ENCODE measurements around the gene MBLAC1.

The MBLAC1 gene

GRCh38 chr7:100093925-100094486, 32.8 kb upstream of the MBLAC1 start:
- TF ChIP-seq POLR2AphosphoS5 (IDR thresholded peaks at IDR 0.05; ENCODE audit: low read depth, low read length) = peak; percentile 76; the same call in 1 of the 2 replicates
- no peak for TF ChIP-seq POU2F2 (IDR thresholded peaks at IDR 0.05; ENCODE audit: low read depth, low read length)
- TF ChIP-seq SPI1 (IDR thresholded peaks at IDR 0.05; ENCODE audit: low read depth, low read length) = no peak
- FAIRE-seq (no peak), DNase-seq (ENCODE audit: insufficient read length, low spot score) (no peak)

- no peak for FAIRE-seq
- no peak for DNase-seq (ENCODE audit: insufficient read length, low spot score)
- TF ChIP-seq POLR2AphosphoS5 (IDR thresholded peaks at IDR 0.05; ENCODE audit: low read depth, low read length) (peak; percentile 55), SPI1 (IDR thresholded peaks at IDR 0.05; ENCODE audit: low read depth, low read length) (no peak)
Measured at GRCh38 chr7:100095289-100095688, 31.5 kb upstream of the MBLAC1 start.

- no peak for DNase-seq (ENCODE audit: insufficient read length, low spot score)
- FAIRE-seq = no peak
- TF ChIP-seq POU2F2 (IDR thresholded peaks at IDR 0.05; ENCODE audit: low read depth, low read length) (no peak), PAX5 (IDR thresholded peaks at IDR 0.05; ENCODE audit: insufficient read depth, low read length, severe bottlenecking) (no peak), POLR2AphosphoS5 (IDR thresholded peaks at IDR 0.05; ENCODE audit: low read depth, low read length) (no peak), SPI1 (IDR thresholded peaks at IDR 0.05; ENCODE audit: low read depth, low read length) (no peak), POLR2A (IDR thresholded peaks at IDR 0.05; ENCODE audit: low read depth, low read length) (no peak), TAF1 (IDR thresholded peaks at IDR 0.05; ENCODE audit: low read depth, low read length) (no peak)
Measured at GRCh38 chr7:100095704-100096103, 31.1 kb upstream of the MBLAC1 start.

- no peak for TF ChIP-seq PAX5 (IDR thresholded peaks at IDR 0.05; ENCODE audit: insufficient read depth, low read length, severe bottlenecking)
- TF ChIP-seq POLR2A (IDR thresholded peaks at IDR 0.05; ENCODE audit: low read depth, low read length) = no peak; the same call in 1 of the 2 replicates
- TF ChIP-seq TAF1 (IDR thresholded peaks at IDR 0.05; ENCODE audit: low read depth, low read length) = no peak
- no peak for TF ChIP-seq SPI1 (IDR thresholded peaks at IDR 0.05; ENCODE audit: low read depth, low read length)
- no peak; the same call in 1 of the 2 replicates for TF ChIP-seq POLR2AphosphoS5 (IDR thresholded peaks at IDR 0.05; ENCODE audit: low read depth, low read length)
- TF ChIP-seq POU2F2 (IDR thresholded peaks at IDR 0.05; ENCODE audit: low read depth, low read length) = no peak
- no peak for DNase-seq (ENCODE audit: insufficient read length, low spot score)
- no peak for FAIRE-seq
Measured at GRCh38 chr7:100098913-100099312, 27.9 kb upstream of the MBLAC1 start.

- FAIRE-seq = no peak
- TF ChIP-seq PAX5 (IDR thresholded peaks at IDR 0.05; ENCODE audit: insufficient read depth, low read length, severe bottlenecking) = no peak
- TF ChIP-seq SPI1 (IDR thresholded peaks at IDR 0.05; ENCODE audit: low read depth, low read length) = no peak
- TF ChIP-seq POU2F2 (IDR thresholded peaks at IDR 0.05; ENCODE audit: low read depth, low read length) = no peak
- TF ChIP-seq TAF1 (IDR thresholded peaks at IDR 0.05; ENCODE audit: low read depth, low read length) = no peak
- no peak for TF ChIP-seq POLR2AphosphoS5 (IDR thresholded peaks at IDR 0.05; ENCODE audit: low read depth, low read length)
- TF ChIP-seq POLR2A (IDR thresholded peaks at IDR 0.05; ENCODE audit: low read depth, low read length) = no peak
- no peak for DNase-seq (ENCODE audit: insufficient read length, low spot score)
Measured at GRCh38 chr7:100099452-100099851, 27.3 kb upstream of the MBLAC1 start.

- peak; percentile 90 for FAIRE-seq
- TF ChIP-seq TAF1 (IDR thresholded peaks at IDR 0.05; ENCODE audit: low read depth, low read length) (peak; percentile 57; the same call in 1 of the 2 replicates), POU2F2 (IDR thresholded peaks at IDR 0.05; ENCODE audit: low read depth, low read length) (peak; percentile 23; the same call in 1 of the 2 replicates), POLR2A (IDR thresholded peaks at IDR 0.05; ENCODE audit: low read depth, low read length) (no peak), SPI1 (IDR thresholded peaks at IDR 0.05; ENCODE audit: low read depth, low read length) (peak; percentile 74)
- peak; percentile 94 for DNase-seq (ENCODE audit: insufficient read length, low spot score)
Measured at GRCh38 chr7:100100420-100101015, 26.2 kb upstream of the MBLAC1 start.

- DNase-seq (ENCODE audit: insufficient read length, low spot score) = peak; percentile 99
- peak; percentile 99 for FAIRE-seq
- peak; percentile 43; the same call in 1 of the 2 replicates for TF ChIP-seq TAF1 (IDR thresholded peaks at IDR 0.05; ENCODE audit: low read depth, low read length)
- TF ChIP-seq POU2F2 (IDR thresholded peaks at IDR 0.05; ENCODE audit: low read depth, low read length) = no peak; the same call in 1 of the 2 replicates
- TF ChIP-seq SPI1 (IDR thresholded peaks at IDR 0.05; ENCODE audit: low read depth, low read length) = no peak
- TF ChIP-seq POLR2A (IDR thresholded peaks at IDR 0.05; ENCODE audit: low read depth, low read length) = peak; percentile 79
- TF ChIP-seq POLR2AphosphoS5 (IDR thresholded peaks at IDR 0.05; ENCODE audit: low read depth, low read length) = peak; percentile 85
- TF ChIP-seq PAX5 (IDR thresholded peaks at IDR 0.05; ENCODE audit: insufficient read depth, low read length, severe bottlenecking) = peak; percentile 6
Measured at GRCh38 chr7:100101016-100101862, 25.5 kb upstream of the MBLAC1 start, which contains the start of the genes AP4M1 and MCM7. Gene AP4M1 (plus strand): TSS chr7:100101643. CDS start chr7:100101715, 72 bp downstream. Gene MCM7 (minus strand): TSS chr7:100101397. CDS start chr7:100101294, 103 bp downstream.

GRCh38 chr7:100102950-100103840, 23.6 kb upstream of the MBLAC1 start:
- no peak for TF ChIP-seq POLR2AphosphoS5 (IDR thresholded peaks at IDR 0.05; ENCODE audit: low read depth, low read length)
- no peak for TF ChIP-seq TAF1 (IDR thresholded peaks at IDR 0.05; ENCODE audit: low read depth, low read length)
- no peak for TF ChIP-seq PAX5 (IDR thresholded peaks at IDR 0.05; ENCODE audit: insufficient read depth, low read length, severe bottlenecking)
- TF ChIP-seq POU2F2 (IDR thresholded peaks at IDR 0.05; ENCODE audit: low read depth, low read length) = no peak
- no peak for TF ChIP-seq POLR2A (IDR thresholded peaks at IDR 0.05; ENCODE audit: low read depth, low read length)
- no peak for FAIRE-seq
- no peak for DNase-seq (ENCODE audit: insufficient read length, low spot score)

GRCh38 chr7:100105534-100105933, 21.2 kb upstream of the MBLAC1 start:
- FAIRE-seq = no peak
- TF ChIP-seq TAF1 (IDR thresholded peaks at IDR 0.05; ENCODE audit: low read depth, low read length) (no peak), POLR2AphosphoS5 (IDR thresholded peaks at IDR 0.05; ENCODE audit: low read depth, low read length) (no peak), POU2F2 (IDR thresholded peaks at IDR 0.05; ENCODE audit: low read depth, low read length) (no peak), PAX5 (IDR thresholded peaks at IDR 0.05; ENCODE audit: insufficient read depth, low read length, severe bottlenecking) (no peak), POLR2A (IDR thresholded peaks at IDR 0.05; ENCODE audit: low read depth, low read length) (no peak), SPI1 (IDR thresholded peaks at IDR 0.05; ENCODE audit: low read depth, low read length) (no peak)
- no peak for DNase-seq (ENCODE audit: insufficient read length, low spot score)
